NB4 (cell line): Measurements from ENCODE around the gene CRISPLD2.

Experiments
- CTCF ChIP-seq: IDR thresholded peaks from one replicate; pipeline ENCODE4 v1.5.1; 2012; ENCODE audit warnings: low read depth, low read length
- POLR2A ChIP-seq: IDR thresholded peaks from 2 replicates; pipeline ENCODE4 v1.6.1; 2011; ENCODE audit warnings: mild to moderate bottlenecking; ENCODE audit not compliant: insufficient read length; ENCODE audit errors: extremely low read depth

- TF ChIP-seq CTCF (no peak), POLR2A (no peak)
Measured at GRCh38 chr16:84817206-84817605, 2.6 kb upstream of the CRISPLD2 start.
